K562 (cell line): ENCODE measurements around the gene PGPEP1. TPM values are rescaled to one million over a fixed set of nuclear protein-coding genes. Genes with fewer than 3 reads are reported as not detected.
A peak's percentile ranks its signal among the peaks of the same experiment; 100 is the strongest.

Source experiments
- CREB1 ChIP-seq, 2 experiments: sonication (generic) in 1 of 2; formaldehyde crosslinking in 1 of 2; IDR thresholded peaks; 2 replicates each; pipeline versions ENCODE4 v1.6.1 to v1.8.0; 2012 to 2022; ENCODE audit warnings: inconsistent platforms in 1 of 2, mild to moderate bottlenecking in 1 of 2, missing genetic modification reagents in 1 of 2, moderate library complexity in 1 of 2
- CTBP1 ChIP-seq: fragments of 450-650 bp; IDR thresholded peaks from 2 replicates; pipeline ENCODE4 v1.6.1; 2016; ENCODE audit warnings: borderline replicate concordance
- E2F5 ChIP-seq: sonication (generic); formaldehyde crosslinking; IDR thresholded peaks from 2 replicates; pipeline ENCODE4 v1.8.0; 2022; ENCODE audit warnings: mild to moderate bottlenecking, missing genetic modification reagents
- FOXP1 ChIP-seq: sonication (generic); formaldehyde crosslinking; IDR thresholded peaks from 2 replicates; pipeline ENCODE4 v1.8.0; 2022; ENCODE audit warnings: mild to moderate bottlenecking, missing genetic modification reagents
- MAZ ChIP-seq, 2 experiments: fragments of 450-650 bp in 1 of 2; sonication (generic) in 1 of 2; formaldehyde crosslinking; IDR thresholded peaks in 1 of 2; conservative IDR thresholded peaks in 1 of 2; 2 replicates each; pipeline versions ENCODE4 v1.4.0 to v1.5.0; 2020; ENCODE audit warnings: mild to moderate bottlenecking in 1 of 2, missing genetic modification reagents in 1 of 2
- MNT ChIP-seq, 2 experiments: fragments of 450-650 bp; conservative IDR thresholded peaks; 2 replicates each; pipeline ENCODE4 v1.6.1; 2017; ENCODE audit warnings: mild to moderate bottlenecking in 2 of 2, moderate library complexity in 2 of 2
- RAD21 ChIP-seq, 2 experiments: fragments of 250-450 bp in 1 of 2; fragments of 450-650 bp in 1 of 2; sonication (Bioruptor Pico) in 1 of 2; formaldehyde crosslinking in 1 of 2; IDR thresholded peaks in 1 of 2; conservative IDR thresholded peaks in 1 of 2; 2 replicates each; pipeline versions ENCODE4 v1.4.0 to v1.8.0; 2020 to 2022; ENCODE audit warnings: mild to moderate bottlenecking in 2 of 2, moderate library complexity in 1 of 2
- VEZF1 ChIP-seq: fragments of 200-800 bp; sonication (Bioruptor generic); IDR thresholded peaks from 2 replicates; pipeline ENCODE4 v1.6.1; 2017; ENCODE audit warnings: missing genetic modification characterization, missing compliant biosample characterization
- ZNF584 ChIP-seq: fragments of 200-800 bp; sonication (Bioruptor generic); IDR thresholded peaks from 2 replicates; pipeline ENCODE4 v1.6.1; 2016; ENCODE audit warnings: low read depth, mild to moderate bottlenecking, missing genetic modification characterization, missing compliant biosample characterization
- polyA plus RNA-seq, 8 experiments: library from polyadenylated mRNA; depleted of rRNA in 4 of 8; stranded (reverse) in 5 of 8; unstranded in 3 of 8; fragments of >200 nt; fragmentation: Nextera tagmentation in 2 of 8; fragmentation: Illumina TruSeq in 1 of 8; extraction: Ambion mirVana in 2 of 8; extraction: Trizol in 1 of 8; gene quantifications; 2 replicates each; pipeline versions ENCODE4 v1.2.1 to v1.2.3, GENCODE V29; 2011 to 2014; ENCODE audit warnings: inconsistent platforms in 1 of 8, missing spikeins in 1 of 8
- total RNA-seq, 7 experiments: library from RNA; depleted of rRNA in 6 of 7; stranded (reverse); fragments of >200 nt in 6 of 7; fragmentation: Illumina TruSeq in 2 of 7; extraction: Trizol in 2 of 7; gene quantifications; 2 replicates each; pipeline versions ENCODE4 v1.2.1 to v1.2.3, GENCODE V29; 2011 to 2021; ENCODE audit warnings: low replicate concordance in 1 of 7

Gene PGPEP1
- total and polyA plus RNA-seq, 9 of the 15 experiments (the other 6 are each of a cell fraction or from before 2014, with no cell fraction given), result 10.0 to 69.6 (median 33.5) TPM

- TF ChIP-seq MNT (conservative IDR thresholded peaks at IDR 0.05) (peak in 1 of 2 experiments; percentile 24; a peak in 1 of 4 replicates), FOXP1 (0 out of 2 replicates have a peak, but pooled peaks have one; percentile 27), CREB1 (IDR thresholded peaks at IDR 0.05) (peak; percentile 23; the same call in 1 of the 2 replicates), CREB1 (CRISPR knock-in tag; IDR thresholded peaks at IDR 0.05) (no peak), MAZ (CRISPR knock-in tag; conservative IDR thresholded peaks at IDR 0.05 in 1 of 2, IDR thresholded peaks at IDR 0.05 in 1 of 2) (peak in 1 of 2 experiments; percentile 76; a peak in 1 of 4 replicates), CTBP1 (peak; percentile 38; the same call in 1 of the 2 replicates), ZNF584 (CRISPR knock-in tag) (no peak), E2F5 (CRISPR knock-in tag) (0 out of 2 replicates have a peak, but pooled peaks have one; percentile 54), VEZF1 (CRISPR knock-in tag) (peak; percentile 27; the same call in 1 of the 2 replicates), RAD21 (CRISPR knock-in tag; conservative IDR thresholded peaks at IDR 0.05 in 1 of 2, IDR thresholded peaks at IDR 0.05 in 1 of 2) (peak; percentile 55 to 89)
These were observed 67.7 kb downstream of the PGPEP1 start (continued) for GRCh38 chr19:18408053-18408476.
